Measurements from ENCODE around the gene GSK3A.

The GSK3A gene

DNA sequence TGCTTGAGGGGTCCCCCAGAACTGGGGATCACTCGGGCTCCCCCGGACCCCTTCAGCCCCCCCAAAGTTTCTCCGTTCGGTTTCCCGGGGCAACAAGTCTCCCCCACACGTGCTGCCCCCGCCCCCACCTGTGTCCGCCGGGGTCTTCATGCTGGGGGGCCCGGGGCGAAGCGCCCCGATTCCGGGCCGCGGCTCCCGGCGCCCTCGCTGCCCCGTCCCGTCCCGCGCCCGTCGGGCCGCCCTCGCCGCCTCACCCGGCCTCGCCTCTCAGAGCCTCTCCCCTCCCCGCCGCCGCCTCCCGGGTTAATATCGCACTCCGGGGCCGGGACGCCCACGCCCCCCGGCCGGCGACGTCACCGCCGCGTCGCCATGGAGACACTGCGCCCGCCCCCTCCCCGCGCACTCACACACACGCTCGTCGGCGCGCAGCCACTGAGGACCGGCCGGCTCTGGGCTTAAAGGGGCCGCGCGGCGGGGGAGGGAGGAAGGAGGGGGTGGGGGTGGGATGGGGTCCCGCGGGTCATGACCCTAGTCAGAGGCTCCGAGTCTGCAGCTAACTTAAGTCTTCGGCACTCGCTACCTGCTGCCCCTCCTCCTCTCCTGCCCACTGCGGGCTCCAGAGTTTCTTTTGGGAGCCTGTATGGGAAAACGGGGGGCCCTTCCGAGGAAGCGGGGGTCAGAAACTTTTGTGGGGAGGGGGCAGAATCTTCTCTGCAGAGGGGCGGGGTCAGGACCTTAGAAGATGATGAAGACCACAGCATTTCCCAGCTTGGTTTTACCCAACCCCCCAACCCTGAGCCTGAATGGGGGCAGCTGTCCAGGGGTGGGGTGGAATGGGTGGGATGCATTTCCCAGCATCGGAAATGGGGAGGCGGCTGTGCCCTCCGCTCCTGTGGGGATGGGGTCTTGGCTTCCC lies 12.7 kb upstream of the GSK3A start, which contains the start of gene ERF:
ERF (minus strand) TSS at position 279 of the 916 bp plus-strand sequence; CDS start at position 150, 129 bp downstream.
- no peak for TF ChIP-seq JUND (IDR thresholded peaks at IDR 0.05; ENCODE audit: low read depth)
- DNase-seq (ENCODE audit: low read depth in 1 of 2, low spot score in 1 of 2), result peak; percentile 76 to 93
- in situ Hi-C loops (cut with HindIII; ENCODE audit: low pct_unique_long_range_greater_than_20kb, low sequenced_read_pairs), result no loop called here

DNA sequence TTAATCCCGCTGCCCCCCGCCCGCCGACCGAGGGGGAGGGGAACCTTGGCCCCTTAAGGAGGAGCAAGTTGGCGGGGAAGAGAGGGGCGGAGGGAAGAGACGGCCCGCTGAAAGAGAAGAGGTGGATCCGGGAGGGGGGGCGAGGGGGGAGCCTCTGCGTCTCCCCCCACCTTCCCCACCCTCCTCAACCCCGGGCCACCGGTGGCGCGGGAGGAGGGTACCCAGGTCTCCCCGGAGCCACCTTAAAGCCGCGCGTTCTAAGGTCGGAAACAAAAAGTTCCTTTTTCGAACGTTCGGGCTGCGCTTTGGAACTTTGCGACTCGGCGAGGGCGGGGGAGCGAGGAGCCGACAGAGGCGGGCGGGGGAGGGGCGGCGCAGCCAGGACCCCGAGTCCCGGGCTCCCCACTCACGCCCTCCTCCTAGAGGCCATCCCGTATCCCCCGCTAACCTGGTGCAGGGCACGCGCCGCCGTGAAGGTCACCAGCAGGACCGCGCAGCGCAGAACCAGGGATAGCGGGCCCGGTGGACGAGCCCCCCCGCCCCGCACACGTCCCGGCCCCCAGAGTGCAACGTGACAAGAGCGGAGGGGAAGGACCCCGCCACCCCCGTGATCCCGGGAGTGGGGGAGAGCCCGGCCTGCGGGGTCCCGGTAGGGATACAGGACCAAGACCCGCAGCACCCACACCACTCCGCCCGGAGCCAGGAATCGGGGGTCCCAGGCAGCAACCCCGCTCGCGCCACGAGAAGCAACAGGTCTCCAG lies 11.9 kb upstream of the GSK3A start:
- DNase-seq (ENCODE audit: low read depth in 1 of 2, low spot score in 1 of 2), result peak in 1 of 2 experiments; percentile 62
- no peak for TF ChIP-seq JUND (IDR thresholded peaks at IDR 0.05; ENCODE audit: low read depth)
- in situ Hi-C loops (cut with HindIII; ENCODE audit: low pct_unique_long_range_greater_than_20kb, low sequenced_read_pairs), result no loop called here

DNA sequence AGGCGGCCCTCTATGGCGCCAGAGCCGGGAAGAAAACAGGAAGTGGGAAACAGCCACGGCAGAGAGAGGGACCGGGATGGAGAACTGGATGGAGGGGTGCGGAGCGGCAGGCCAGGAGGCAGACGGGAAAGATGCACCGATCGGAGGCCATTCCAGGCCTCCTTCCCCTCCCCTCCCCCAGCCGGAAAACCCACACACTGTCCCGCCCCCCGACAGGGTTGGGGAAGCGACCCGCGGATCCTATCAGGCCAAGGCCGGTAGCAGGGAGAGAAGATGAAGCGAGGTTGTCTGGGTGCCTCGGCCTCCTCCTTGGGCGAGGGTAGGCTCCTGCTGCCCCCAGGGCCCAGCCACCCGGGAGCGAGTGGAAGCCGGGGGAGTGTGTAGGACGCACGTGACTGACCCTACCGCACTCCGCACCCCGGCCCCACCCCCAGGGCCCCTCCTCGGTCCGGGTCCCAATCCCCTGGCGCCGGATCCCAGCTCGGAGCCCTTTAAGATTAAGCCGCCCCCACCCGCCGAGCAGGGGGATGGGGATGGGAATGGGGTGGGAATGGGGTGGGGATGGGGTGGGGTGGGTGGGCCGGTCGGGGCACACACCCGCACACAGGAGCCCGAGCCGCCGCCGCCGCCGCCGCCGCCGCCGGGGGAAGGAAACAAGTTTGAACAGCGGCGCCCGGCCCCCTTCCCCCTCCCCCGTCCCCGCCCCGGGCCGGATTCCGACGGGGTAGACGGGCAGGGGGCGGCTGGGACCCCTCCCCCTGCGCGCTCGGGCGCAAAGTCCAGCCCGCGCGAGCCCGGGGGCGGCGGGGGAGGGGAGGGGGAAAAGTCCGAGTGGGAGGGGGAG lies 11.1 kb upstream of the GSK3A start:
- TF ChIP-seq JUND (IDR thresholded peaks at IDR 0.05; ENCODE audit: low read depth), result no peak
- in situ Hi-C loops (cut with HindIII; ENCODE audit: low pct_unique_long_range_greater_than_20kb, low sequenced_read_pairs), result no loop called here

DNA sequence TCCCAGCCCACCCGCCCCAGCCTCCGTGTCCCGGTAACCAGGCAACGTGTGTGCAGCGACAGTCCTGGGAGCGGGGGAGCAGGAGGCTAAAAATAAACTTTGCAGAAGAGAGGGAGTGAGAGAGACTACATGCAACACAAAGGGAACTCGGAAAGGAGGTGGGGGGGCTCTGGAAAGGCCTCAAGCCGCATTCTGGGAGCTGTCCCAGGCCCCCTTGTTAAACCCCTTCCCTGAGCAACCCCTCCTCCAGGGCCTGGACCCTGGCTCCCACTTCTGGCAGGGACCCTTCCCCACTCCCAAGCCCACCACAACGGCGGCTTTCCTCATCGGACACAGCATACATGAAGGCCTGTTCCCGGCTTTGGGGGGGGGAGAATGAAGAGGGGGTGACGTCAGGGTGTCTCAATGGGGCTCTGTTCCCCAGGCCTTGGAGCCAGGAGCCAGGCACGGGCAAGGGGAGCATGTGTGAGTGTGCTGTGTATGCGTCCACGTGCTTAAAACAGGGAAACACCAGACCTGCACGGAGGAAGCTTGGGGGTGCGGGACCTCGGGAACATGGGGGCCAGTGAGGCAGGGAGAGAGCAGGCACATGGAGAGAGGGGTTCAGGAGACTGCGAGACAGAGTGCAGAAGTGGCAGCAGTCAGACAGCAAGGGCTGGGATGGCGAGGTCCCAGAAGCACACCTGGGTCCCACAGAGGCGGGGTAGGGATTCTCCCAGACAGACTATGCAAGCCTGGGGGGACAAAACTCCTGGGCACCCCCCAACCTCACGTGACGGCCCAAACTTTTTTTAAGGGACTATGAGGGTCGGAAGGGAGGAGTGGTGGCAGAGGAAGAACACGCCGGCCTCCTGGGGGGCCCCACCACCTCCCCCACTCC lies 10.2 kb upstream of the GSK3A start:
- in situ Hi-C loops (cut with HindIII; ENCODE audit: low pct_unique_long_range_greater_than_20kb, low sequenced_read_pairs), result no loop called here
- no peak for DNase-seq (ENCODE audit: low read depth in 1 of 2, low spot score in 1 of 2)
- no peak for TF ChIP-seq JUND (IDR thresholded peaks at IDR 0.05; ENCODE audit: low read depth)

More for the DNA sequence above, 11.1 kb upstream of the GSK3A start:
- peak in 1 of 2 experiments; percentile 47 for DNase-seq (ENCODE audit: low read depth in 1 of 2, low spot score in 1 of 2)

DNA sequence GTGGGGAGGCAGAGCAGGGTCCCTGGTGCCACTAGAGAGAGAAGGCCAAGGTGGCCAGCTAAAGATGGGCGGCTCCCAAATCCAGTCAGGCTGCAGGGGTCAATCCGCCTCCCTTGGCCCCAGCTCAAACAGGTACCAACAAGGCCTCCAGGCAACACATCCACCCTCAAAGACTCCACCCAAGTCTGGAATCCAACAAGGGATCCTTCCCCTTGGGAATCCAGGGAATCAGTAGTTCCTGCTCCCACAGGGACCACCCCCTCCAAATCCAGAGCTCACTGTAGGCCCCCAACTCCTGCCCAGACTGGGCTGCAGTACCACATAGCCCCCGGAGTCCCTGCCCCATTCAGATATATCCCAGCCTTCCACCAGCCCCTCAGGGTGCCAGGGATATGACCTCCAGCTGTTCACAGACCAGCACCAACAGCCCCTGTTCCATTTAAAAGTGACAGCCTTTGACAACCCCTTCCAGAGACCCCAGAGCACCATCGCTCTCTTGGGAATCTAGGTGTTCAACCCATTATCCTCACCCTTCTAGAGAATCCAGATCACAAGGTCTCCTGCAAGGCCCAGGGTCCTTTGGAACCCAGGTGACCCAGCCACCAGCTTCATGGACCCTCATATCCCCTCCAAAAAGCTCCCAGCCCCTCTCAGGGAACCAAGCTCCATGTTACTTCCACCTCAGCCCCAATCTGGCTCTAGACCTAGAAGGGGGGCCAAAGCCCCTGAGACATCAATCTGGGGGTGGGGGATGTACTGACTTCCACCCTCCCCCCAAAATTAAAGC lies 9.4 kb upstream of the GSK3A start:
- DNase-seq (ENCODE audit: low read depth in 1 of 2, low spot score in 1 of 2), result no peak
- in situ Hi-C loops (cut with HindIII; ENCODE audit: low pct_unique_long_range_greater_than_20kb, low sequenced_read_pairs), result no loop called here
- no peak for TF ChIP-seq JUND (IDR thresholded peaks at IDR 0.05; ENCODE audit: low read depth)

DNA sequence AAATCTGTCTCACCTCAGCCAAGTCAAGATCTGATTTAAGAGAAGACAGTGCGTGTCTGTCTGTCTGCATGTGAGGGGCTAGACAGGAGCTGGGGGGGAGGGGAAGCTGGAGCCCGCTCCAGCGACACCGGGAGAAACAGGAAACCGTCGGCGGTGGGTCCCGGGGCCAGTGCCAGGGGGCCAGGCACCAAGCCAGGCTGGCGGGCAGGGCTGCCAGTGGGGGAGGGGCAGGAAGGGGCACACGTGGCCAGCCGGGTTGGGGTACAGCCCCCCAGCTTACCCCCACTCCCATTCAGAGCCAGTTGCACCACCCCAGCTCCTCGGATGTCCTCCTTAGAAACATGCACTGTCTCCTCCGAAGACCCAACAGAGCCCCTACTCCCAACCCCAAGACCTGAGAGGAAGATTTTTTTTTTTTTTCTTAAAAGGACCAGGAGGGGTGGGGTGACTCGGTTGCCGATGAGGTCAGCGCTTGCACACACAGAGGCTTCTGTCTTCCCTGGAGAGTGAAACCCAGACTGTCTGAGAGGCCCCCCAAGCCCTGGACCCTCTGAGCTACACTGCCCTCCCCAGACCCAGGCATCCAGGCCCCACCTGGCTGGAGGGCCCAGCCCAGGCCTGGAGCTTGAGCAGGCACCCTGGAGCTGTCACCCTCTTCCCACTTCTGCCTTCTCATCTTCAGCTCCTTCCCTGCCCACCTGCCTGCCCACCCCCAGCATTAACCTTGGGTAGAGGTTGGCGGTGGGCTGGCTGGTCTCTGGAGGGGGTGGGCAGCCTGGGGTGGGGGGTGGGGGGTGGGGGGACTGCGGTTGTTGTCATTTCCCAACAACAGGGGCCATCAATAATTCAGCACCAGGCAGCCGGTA lies 8.5 kb upstream of the GSK3A start:
- no peak for TF ChIP-seq JUND (IDR thresholded peaks at IDR 0.05; ENCODE audit: low read depth)
- DNase-seq (ENCODE audit: low read depth in 1 of 2, low spot score in 1 of 2), result no peak
- in situ Hi-C loops (cut with HindIII; ENCODE audit: low pct_unique_long_range_greater_than_20kb, low sequenced_read_pairs), result no loop called here

DNA sequence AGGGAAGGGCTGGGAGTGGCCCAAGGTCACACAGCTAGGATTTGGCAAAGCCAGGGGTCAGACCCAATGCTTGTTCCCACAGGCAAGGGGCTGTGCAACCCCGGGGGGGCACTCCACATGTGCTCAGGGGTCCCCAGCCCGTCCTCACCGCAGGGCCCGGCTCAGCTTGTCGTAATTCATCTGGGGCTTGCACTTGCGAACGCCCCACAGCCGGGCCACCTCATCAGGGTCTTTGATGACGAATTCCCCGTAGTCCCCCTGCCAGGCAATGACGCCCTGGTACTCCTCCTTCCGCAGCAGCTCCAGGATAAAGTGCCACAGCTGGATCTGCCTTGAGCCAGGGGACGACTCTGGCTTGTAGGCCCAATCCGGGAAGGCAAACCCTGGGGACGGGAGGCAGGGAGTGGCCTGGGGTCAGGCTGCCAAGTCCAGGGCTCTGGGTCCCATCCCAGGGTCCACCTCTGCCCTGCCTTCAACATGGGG lies 7.8 kb upstream of the GSK3A start:
- TF ChIP-seq JUND (IDR thresholded peaks at IDR 0.05; ENCODE audit: low read depth), result no peak
- in situ Hi-C loops (cut with HindIII; ENCODE audit: low pct_unique_long_range_greater_than_20kb, low sequenced_read_pairs), result no loop called here
- no peak for DNase-seq (ENCODE audit: low read depth in 1 of 2, low spot score in 1 of 2)

DNA sequence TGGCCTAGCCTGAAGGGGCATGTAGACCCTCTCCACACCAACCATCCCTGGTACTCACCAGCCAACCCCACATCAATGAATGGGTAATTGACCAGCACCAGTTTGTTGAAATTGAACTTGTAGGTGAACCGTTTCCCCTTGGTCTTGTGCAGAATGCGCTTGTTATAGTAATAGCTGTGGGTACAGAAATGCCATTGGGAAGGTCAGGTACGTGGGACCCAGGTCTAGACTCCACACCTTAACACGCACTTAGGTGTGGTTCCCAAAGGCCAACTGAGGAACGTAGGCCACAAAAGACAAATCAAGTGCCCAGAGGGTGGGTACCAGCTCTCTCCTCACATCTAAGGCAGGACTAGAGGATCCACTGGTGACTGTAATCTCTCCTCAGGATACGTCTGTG lies 7.4 kb upstream of the GSK3A start:
- no peak for TF ChIP-seq JUND (IDR thresholded peaks at IDR 0.05; ENCODE audit: low read depth)
- in situ Hi-C loops (cut with HindIII; ENCODE audit: low pct_unique_long_range_greater_than_20kb, low sequenced_read_pairs), result no loop called here
- no peak for DNase-seq (ENCODE audit: low read depth in 1 of 2, low spot score in 1 of 2)

DNA sequence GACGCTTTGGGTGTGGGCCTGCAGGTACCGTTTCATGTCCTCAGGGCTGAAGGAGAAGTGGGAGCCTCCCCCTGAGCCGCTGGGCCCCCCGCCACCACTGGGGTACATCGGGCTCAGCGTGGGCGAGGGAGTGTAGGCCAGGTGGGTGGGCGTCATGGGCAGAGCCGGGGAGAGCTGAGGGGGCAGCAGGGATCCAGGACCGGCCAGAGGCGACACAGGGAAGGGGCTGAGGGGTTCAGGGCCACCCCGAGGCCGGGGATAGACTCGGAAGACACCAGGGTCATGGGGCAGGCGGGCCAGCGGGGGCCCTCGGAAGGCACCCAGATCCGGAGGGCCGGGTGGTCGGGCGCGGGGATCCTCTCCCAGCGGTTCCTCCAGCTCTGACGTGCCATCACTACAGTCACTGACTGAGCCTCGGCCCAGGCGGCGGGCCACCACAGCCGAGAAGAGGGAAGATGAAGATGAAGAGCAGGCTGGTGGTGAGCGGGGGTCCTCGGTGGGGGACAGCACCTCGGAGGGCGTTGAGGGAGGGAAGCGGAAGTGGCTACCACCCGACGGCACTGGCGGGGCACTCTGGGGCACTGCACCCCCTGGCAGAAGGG lies 6.8 kb upstream of the GSK3A start:
- no peak for TF ChIP-seq JUND (IDR thresholded peaks at IDR 0.05; ENCODE audit: low read depth)
- in situ Hi-C loops (cut with HindIII; ENCODE audit: low pct_unique_long_range_greater_than_20kb, low sequenced_read_pairs), result no loop called here
- DNase-seq (ENCODE audit: low read depth in 1 of 2, low spot score in 1 of 2), result no peak
